K562 (cell line): ENCODE measurements around the gene SLC34A3. TPM values are rescaled to one million over a fixed set of nuclear protein-coding genes. Genes with fewer than 3 reads are reported as not detected.

Experiments used
- ARID4B ChIP-seq: sonication (generic); formaldehyde crosslinking; IDR thresholded peaks from 2 replicates; pipeline ENCODE4 v1.8.0; 2022; ENCODE audit warnings: mild to moderate bottlenecking, missing genetic modification reagents
- FIP1L1 ChIP-seq: fragments of 200-400 bp; formaldehyde crosslinking; IDR thresholded peaks from 2 replicates; pipeline ENCODE4 v1.6.1; 2018; ENCODE audit warnings: mild to moderate bottlenecking, low read depth, low read length; ENCODE audit not compliant: poor library complexity, severe bottlenecking
- HBP1 ChIP-seq: fragments of 450-650 bp; formaldehyde crosslinking; IDR thresholded peaks from 2 replicates; pipeline ENCODE4 v1.4.0; 2022; ENCODE audit warnings: missing genetic modification characterization
- MAZ ChIP-seq, 2 experiments: fragments of 450-650 bp in 1 of 2; sonication (generic) in 1 of 2; formaldehyde crosslinking; IDR thresholded peaks in 1 of 2; conservative IDR thresholded peaks in 1 of 2; 2 replicates each; pipeline versions ENCODE4 v1.4.0 to v1.5.0; 2020; ENCODE audit warnings: mild to moderate bottlenecking in 1 of 2, missing genetic modification reagents in 1 of 2
- MBD2 ChIP-seq: sonication (generic); IDR thresholded peaks from 2 replicates; pipeline ENCODE4 v1.6.1; 2016; ENCODE audit warnings: low read depth, borderline replicate concordance
- NFIC ChIP-seq: fragments of 450-650 bp; IDR thresholded peaks from 2 replicates; pipeline ENCODE4 v1.6.1; 2017; ENCODE audit warnings: mild to moderate bottlenecking, inconsistent platforms
- PML ChIP-seq: IDR thresholded peaks from 2 replicates; pipeline ENCODE4 v1.6.1; 2012; ENCODE audit warnings: low read length, inconsistent platforms
- POLR2B ChIP-seq: fragments of 450-650 bp; IDR thresholded peaks from 2 replicates; pipeline ENCODE4 v1.6.1; 2018; ENCODE audit warnings: low read depth; ENCODE audit not compliant: partially characterized antibody
- SIN3A ChIP-seq, 2 experiments: fragments of 150-350 bp in 1 of 2; IDR thresholded peaks; 2 replicates each; pipeline ENCODE4 v1.6.1; 2011 to 2016; ENCODE audit warnings: borderline replicate concordance in 2 of 2, low read depth in 2 of 2, low read length in 2 of 2, mild to moderate bottlenecking in 2 of 2, moderate library complexity in 2 of 2; ENCODE audit not compliant: control insufficient read depth in 1 of 2
- SUPT5H ChIP-seq: fragments of 450-650 bp; IDR thresholded peaks from 2 replicates; pipeline ENCODE4 v1.6.1; 2016
- ZBED1 ChIP-seq: IDR thresholded peaks from 2 replicates; pipeline ENCODE4 v1.6.1; 2014
- ZNF134 ChIP-seq: fragments of 250-450 bp; sonication (Bioruptor Pico); conservative IDR thresholded peaks from 2 replicates; pipeline ENCODE4 v1.4.0; 2020
- ZNF324 ChIP-seq: fragments of 250-450 bp; sonication (Bioruptor Pico); IDR thresholded peaks from 2 replicates; pipeline ENCODE4 v1.4.0; 2020; ENCODE audit warnings: mild to moderate bottlenecking
- ZNF436 ChIP-seq: fragments of 250-450, 450-650 bp; sonication (Bioruptor Pico); formaldehyde crosslinking; IDR thresholded peaks from 2 replicates; pipeline ENCODE4 v1.7.0; 2020; ENCODE audit warnings: mild to moderate bottlenecking
- ZNF551 ChIP-seq: fragments of 250-450 bp; sonication (Bioruptor Pico); IDR thresholded peaks from 2 replicates; pipeline ENCODE4 v1.5.0; 2021; ENCODE audit warnings: mild to moderate bottlenecking, moderate library complexity
- polyA plus RNA-seq, 8 experiments: library from polyadenylated mRNA; depleted of rRNA in 4 of 8; stranded (reverse) in 5 of 8; unstranded in 3 of 8; fragments of >200 nt; fragmentation: Nextera tagmentation in 2 of 8; fragmentation: Illumina TruSeq in 1 of 8; extraction: Ambion mirVana in 2 of 8; extraction: Trizol in 1 of 8; gene quantifications; 2 replicates each; pipeline versions ENCODE4 v1.2.1 to v1.2.3, GENCODE V29; 2011 to 2014; ENCODE audit warnings: inconsistent platforms in 1 of 8, missing spikeins in 1 of 8
- total RNA-seq, 7 experiments: library from RNA; depleted of rRNA in 6 of 7; stranded (reverse); fragments of >200 nt in 6 of 7; fragmentation: Illumina TruSeq in 2 of 7; extraction: Trizol in 2 of 7; gene quantifications; 2 replicates each; pipeline versions ENCODE4 v1.2.1 to v1.2.3, GENCODE V29; 2011 to 2021; ENCODE audit warnings: low replicate concordance in 1 of 7
- TF ChIP-seq, protein P1 (sequence below): fragments of 450-650 bp; IDR thresholded peaks from 2 replicates; pipeline ENCODE4 v1.6.1; 2017; ENCODE audit warnings: mild to moderate bottlenecking, moderate library complexity
- TF ChIP-seq, protein P2 (sequence below), 2 experiments: fragments of 450-650 bp in 1 of 2; sonication (generic) in 1 of 2; formaldehyde crosslinking; conservative IDR thresholded peaks; 2 replicates each; pipeline versions ENCODE4 v1.4.0 to v1.8.1; 2020 to 2022; ENCODE audit warnings: mild to moderate bottlenecking in 1 of 2, missing genetic modification reagents in 1 of 2

SLC34A3 gene
- total and polyA plus RNA-seq, 9 of the 15 experiments (the other 6 are each of a cell fraction or from before 2014, with no cell fraction given): not detected

- 0 out of 2 replicates have a peak, but pooled peaks have one; percentile 13 for TF ChIP-seq ZBED1
- 0 out of 2 replicates have a peak, but pooled peaks have one; percentile 26 for TF ChIP-seq ZNF324 (CRISPR knock-in tag)
- TF ChIP-seq FIP1L1: peak; percentile 1
- TF ChIP-seq MAZ (CRISPR knock-in tag; conservative IDR thresholded peaks at IDR 0.05 in 1 of 2, IDR thresholded peaks at IDR 0.05 in 1 of 2): peak in 1 of 2 experiments; percentile 70; a peak in 2 of 4 replicates
- no peak for TF ChIP-seq NFIC
- TF ChIP-seq, protein P1, sequence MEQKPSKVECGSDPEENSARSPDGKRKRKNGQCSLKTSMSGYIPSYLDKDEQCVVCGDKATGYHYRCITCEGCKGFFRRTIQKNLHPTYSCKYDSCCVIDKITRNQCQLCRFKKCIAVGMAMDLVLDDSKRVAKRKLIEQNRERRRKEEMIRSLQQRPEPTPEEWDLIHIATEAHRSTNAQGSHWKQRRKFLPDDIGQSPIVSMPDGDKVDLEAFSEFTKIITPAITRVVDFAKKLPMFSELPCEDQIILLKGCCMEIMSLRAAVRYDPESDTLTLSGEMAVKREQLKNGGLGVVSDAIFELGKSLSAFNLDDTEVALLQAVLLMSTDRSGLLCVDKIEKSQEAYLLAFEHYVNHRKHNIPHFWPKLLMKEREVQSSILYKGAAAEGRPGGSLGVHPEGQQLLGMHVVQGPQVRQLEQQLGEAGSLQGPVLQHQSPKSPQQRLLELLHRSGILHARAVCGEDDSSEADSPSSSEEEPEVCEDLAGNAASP: no peak
- TF ChIP-seq HBP1 (CRISPR knock-in tag): peak; percentile 78
- TF ChIP-seq ARID4B: peak; percentile 42; the same call in 1 of the 2 replicates
- 0 out of 2 replicates have a peak, but pooled peaks have one; percentile 22 for TF ChIP-seq ZNF134 (CRISPR knock-in tag)
- peak; percentile 61; the same call in 1 of the 2 replicates for TF ChIP-seq MBD2
- peak; percentile 87 for TF ChIP-seq SUPT5H
- peak in 1 of 2 experiments; percentile 40; a peak in 2 of 4 replicates for TF ChIP-seq SIN3A (IDR thresholded peaks at IDR 0.05; ENCODE audit: borderline replicate concordance in 2 of 2, control insufficient read depth in 1 of 2, low read depth in 2 of 2, low read length in 2 of 2)
- TF ChIP-seq POLR2B: peak; percentile 81
- 0 out of 2 replicates have a peak, but pooled peaks have one; percentile 63 for TF ChIP-seq ZNF551
- TF ChIP-seq, protein P2, sequence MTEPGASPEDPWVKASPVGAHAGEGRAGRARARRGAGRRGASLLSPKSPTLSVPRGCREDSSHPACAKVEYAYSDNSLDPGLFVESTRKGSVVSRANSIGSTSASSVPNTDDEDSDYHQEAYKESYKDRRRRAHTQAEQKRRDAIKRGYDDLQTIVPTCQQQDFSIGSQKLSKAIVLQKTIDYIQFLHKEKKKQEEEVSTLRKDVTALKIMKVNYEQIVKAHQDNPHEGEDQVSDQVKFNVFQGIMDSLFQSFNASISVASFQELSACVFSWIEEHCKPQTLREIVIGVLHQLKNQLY (CRISPR knock-in tag; conservative IDR thresholded peaks at IDR 0.05): 0 out of 4 replicates have a peak, but pooled peaks of 1 of the 2 experiments have one; percentile 72
- peak; percentile 28; the same call in 1 of the 2 replicates for TF ChIP-seq PML
- TF ChIP-seq ZNF436 (CRISPR knock-in tag): peak; percentile 12; the same call in 1 of the 2 replicates
These were observed 13.2 kb downstream of the SLC34A3 start (continued) for GRCh38 chr9:137243626-137244485.
